BLaER1 (cell line): ENCODE results near the gene PPHLN1.

Source experiments
- H3K27ac ChIP-seq: shearing (Covaris generic); formaldehyde crosslinking; 2 replicates; pipeline ENCODE4 v1.8.1; 2022
- H3K27me3 ChIP-seq: shearing (Covaris generic); formaldehyde crosslinking; 2 replicates; pipeline ENCODE4 v1.8.1; 2022
- H3K36me3 ChIP-seq: shearing (Covaris generic); formaldehyde crosslinking; 2 replicates; pipeline ENCODE4 v1.8.1; 2022
- H3K4me1 ChIP-seq: shearing (Covaris generic); formaldehyde crosslinking; 2 replicates; pipeline ENCODE4 v1.8.1; 2022
- H3K4me2 ChIP-seq: shearing (Covaris generic); formaldehyde crosslinking; 2 replicates; pipeline ENCODE4 v1.8.1; 2022
- H3K4me3 ChIP-seq: shearing (Covaris generic); formaldehyde crosslinking; 2 replicates; pipeline ENCODE4 v1.8.1; 2022
- H3K9ac ChIP-seq: shearing (Covaris generic); formaldehyde crosslinking; 2 replicates; pipeline ENCODE4 v1.8.1; 2022
- H3K9me3 ChIP-seq: shearing (Covaris generic); formaldehyde crosslinking; 2 replicates; pipeline ENCODE4 v1.8.1; 2022
- H4K20me1 ChIP-seq: shearing (Covaris generic); formaldehyde crosslinking; 2 replicates; pipeline ENCODE4 v1.8.1; 2022
- Cebpa-rat ChIP-seq: shearing (Covaris generic); IDR thresholded peaks from 2 replicates; pipeline ENCODE4 v1.8.1; 2022

PPHLN1 gene

GRCh38 chr12:42473561-42473960 lies 147.6 kb downstream of the PPHLN1 start:
- H3K4me3 ChIP-seq = no peak overlapping the region
- no peaks in the 10 kb centered on the region for H3K27me3 ChIP-seq
- no peaks in the 10 kb centered on the region for H3K36me3 ChIP-seq
- H4K20me1 ChIP-seq = no peaks in the 10 kb centered on the region
- H3K4me2 ChIP-seq = no peak overlapping the region
- H3K9me3 ChIP-seq = no peaks in the 10 kb centered on the region
- peaks cover 29% of the 10 kb centered on the region for H3K4me1 ChIP-seq
- TF ChIP-seq Cebpa-rat = no peak
- no peak overlapping the region for H3K9ac ChIP-seq
- H3K27ac ChIP-seq = no peak overlapping the region

GRCh38 chr12:42474391-42474790 lies 148.4 kb downstream of the PPHLN1 start:
- Histone ChIP-seq H3K4me3 (no peak overlapping the region), H3K36me3 (no peaks in the 10 kb centered on the region), H3K27ac (no peak overlapping the region), H3K4me2 (no peak overlapping the region), H4K20me1 (no peaks in the 10 kb centered on the region), H3K4me1 (peaks cover 20% of the 10 kb centered on the region), H3K27me3 (no peaks in the 10 kb centered on the region), H3K9ac (no peak overlapping the region), H3K9me3 (no peaks in the 10 kb centered on the region)
- no peak for TF ChIP-seq Cebpa-rat

- no peak overlapping the region for H3K27ac ChIP-seq
- no peak overlapping the region for H3K9ac ChIP-seq
- H3K9me3 ChIP-seq = no peaks in the 10 kb centered on the region
- no peaks in the 10 kb centered on the region for H3K27me3 ChIP-seq
- no peak overlapping the region for H3K4me3 ChIP-seq
- no peaks in the 10 kb centered on the region for H3K36me3 ChIP-seq
- no peaks in the 10 kb centered on the region for H4K20me1 ChIP-seq
- peaks cover 13% of the 10 kb centered on the region for H3K4me1 ChIP-seq
- H3K4me2 ChIP-seq = no peak overlapping the region
- no peak for TF ChIP-seq Cebpa-rat
Measured at GRCh38 chr12:42475106-42475505, 149.1 kb downstream of the PPHLN1 start.

- Histone ChIP-seq H3K27ac (no peak overlapping the region), H3K4me1 (0 out of 2 replicates have a peak, but pooled peaks cover 5% of the 10 kb centered on the region), H3K9me3 (no peaks in the 10 kb centered on the region), H4K20me1 (no peaks in the 10 kb centered on the region), H3K9ac (no peak overlapping the region), H3K4me2 (no peak overlapping the region), H3K27me3 (peaks cover 11% of the 10 kb centered on the region; the same call in 1 of the 2 replicates), H3K4me3 (no peak overlapping the region), H3K36me3 (no peaks in the 10 kb centered on the region)
- no peak for TF ChIP-seq Cebpa-rat
Measured at GRCh38 chr12:42477941-42478340, 152.0 kb downstream of the PPHLN1 start.

- Histone ChIP-seq H3K4me1 (peaks cover 20% of the 10 kb centered on the region), H3K9ac (no peak overlapping the region)
- no peak for TF ChIP-seq Cebpa-rat
Measured at GRCh38 chr12:42481368-42481767, 155.4 kb downstream of the PPHLN1 start.

DNA sequence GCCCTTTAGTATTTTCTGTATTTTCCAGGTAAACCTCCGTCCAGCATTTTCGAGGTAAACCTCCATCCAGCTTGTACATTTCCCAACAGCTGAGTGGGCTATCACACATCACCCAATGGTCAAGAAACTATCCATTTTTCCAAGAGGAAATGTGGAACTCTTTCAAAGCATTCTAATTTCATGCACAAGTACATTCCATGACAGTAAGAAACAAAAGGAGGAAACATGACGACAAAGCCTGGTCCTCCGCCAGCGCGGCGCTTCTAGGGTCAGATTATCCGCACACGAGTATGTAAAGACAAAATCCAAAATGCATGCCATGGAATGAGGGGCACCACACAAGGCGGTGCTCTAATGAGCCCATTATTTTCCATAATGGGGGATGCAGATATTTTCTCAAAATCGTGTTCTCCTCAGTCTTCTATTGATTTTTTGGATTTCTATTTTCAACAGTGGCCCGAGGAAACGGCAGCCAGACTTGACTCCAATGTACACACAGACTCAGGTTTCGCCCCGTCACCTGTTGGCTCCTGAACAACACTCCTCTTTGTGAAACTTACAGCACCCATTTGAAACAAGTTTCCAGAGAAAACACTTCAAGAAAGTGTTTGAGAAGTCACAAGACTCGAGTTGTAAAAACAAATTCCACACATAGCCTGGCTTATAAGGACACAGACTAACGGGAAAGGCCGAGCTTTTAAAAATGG lies 156.2 kb downstream of the PPHLN1 start:
- no peak for TF ChIP-seq Cebpa-rat
- 0 out of 2 replicates have a peak overlapping the region, but pooled peaks have one; percentile 74 for H3K9ac ChIP-seq
- H3K36me3 ChIP-seq = no peaks in the 10 kb centered on the region
- H4K20me1 ChIP-seq = no peaks in the 10 kb centered on the region
- peaks cover 20% of the 10 kb centered on the region for H3K4me1 ChIP-seq
- no peaks in the 10 kb centered on the region for H3K9me3 ChIP-seq
- peaks cover 40% of the 10 kb centered on the region for H3K27me3 ChIP-seq
- peak overlapping the region; percentile 81 for H3K4me3 ChIP-seq
- peak overlapping the region; percentile 100 for H3K4me2 ChIP-seq
- no peak overlapping the region for H3K27ac ChIP-seq

More at GRCh38 chr12:42481368-42481767, 155.4 kb downstream of the PPHLN1 start:
- Histone ChIP-seq H3K4me3 (no peak overlapping the region), H3K36me3 (no peaks in the 10 kb centered on the region), H3K9me3 (no peaks in the 10 kb centered on the region), H3K27me3 (peaks cover 40% of the 10 kb centered on the region), H3K4me2 (no peak overlapping the region), H4K20me1 (no peaks in the 10 kb centered on the region), H3K27ac (no peak overlapping the region)

- H4K20me1 ChIP-seq = no peaks in the 10 kb centered on the region
- H3K4me3 ChIP-seq = peak overlapping the region; percentile 81
- H3K9me3 ChIP-seq = no peaks in the 10 kb centered on the region
- peaks cover 40% of the 10 kb centered on the region for H3K27me3 ChIP-seq
- peak overlapping the region; percentile 4; the same call in 1 of the 2 replicates for H3K27ac ChIP-seq
- peaks cover 20% of the 10 kb centered on the region for H3K4me1 ChIP-seq
- H3K36me3 ChIP-seq = no peaks in the 10 kb centered on the region
- peak overlapping the region; percentile 74 for H3K9ac ChIP-seq
- H3K4me2 ChIP-seq = peak overlapping the region; percentile 100
- TF ChIP-seq Cebpa-rat = no peak
Measured at GRCh38 chr12:42482748-42483520, 157.0 kb downstream of the PPHLN1 start.

GRCh38 chr12:42483521-42483790 lies 157.5 kb downstream of the PPHLN1 start:
- Histone ChIP-seq H3K4me2 (peak overlapping the region; percentile 100), H3K9me3 (no peaks in the 10 kb centered on the region), H3K4me1 (peaks cover 20% of the 10 kb centered on the region), H3K36me3 (no peaks in the 10 kb centered on the region), H3K4me3 (peak overlapping the region; percentile 81), H3K27me3 (peaks cover 40% of the 10 kb centered on the region), H3K9ac (peak overlapping the region; percentile 74), H4K20me1 (no peaks in the 10 kb centered on the region), H3K27ac (peak overlapping the region; percentile 4; the same call in 1 of the 2 replicates)
- no peak for TF ChIP-seq Cebpa-rat

GRCh38 chr12:42484996-42485395 lies 159.0 kb downstream of the PPHLN1 start:
- Histone ChIP-seq H4K20me1 (no peaks in the 10 kb centered on the region), H3K27ac (no peak overlapping the region), H3K4me3 (no peak overlapping the region), H3K9ac (no peak overlapping the region), H3K4me2 (peak overlapping the region; percentile 100), H3K27me3 (peaks cover 40% of the 10 kb centered on the region), H3K36me3 (no peaks in the 10 kb centered on the region), H3K4me1 (peaks cover 20% of the 10 kb centered on the region), H3K9me3 (no peaks in the 10 kb centered on the region)
- TF ChIP-seq Cebpa-rat = no peak

- H4K20me1 ChIP-seq = no peaks in the 10 kb centered on the region
- no peak overlapping the region for H3K4me2 ChIP-seq
- no peak overlapping the region for H3K27ac ChIP-seq
- no peak for TF ChIP-seq Cebpa-rat
- H3K9me3 ChIP-seq = no peaks in the 10 kb centered on the region
- peaks cover 40% of the 10 kb centered on the region for H3K27me3 ChIP-seq
- H3K4me3 ChIP-seq = no peak overlapping the region
- no peak overlapping the region for H3K9ac ChIP-seq
- H3K4me1 ChIP-seq = peaks cover 20% of the 10 kb centered on the region
- H3K36me3 ChIP-seq = no peaks in the 10 kb centered on the region
Measured at GRCh38 chr12:42485823-42486222, 159.9 kb downstream of the PPHLN1 start.
